Measurements from ENCODE around the gene EYS. TPM values are rescaled to one million over a fixed set of nuclear protein-coding genes. Genes with fewer than 3 reads are reported as not detected.
A peak's percentile ranks its signal among the peaks of the same experiment; 100 is the strongest.

EYS gene
- total and polyA plus RNA-seq, 2 of the 13 experiments (the other 11 are each of a cell fraction or from before 2014, with no cell fraction given): 0.04 to 0.07 TPM

- TF ChIP-seq PHF8 (CRISPR knock-in tag; IDR thresholded peaks at IDR 0.05): no peak
- no peak for TF ChIP-seq ZBTB38 (CRISPR knock-in tag; IDR thresholded peaks at IDR 0.05)
- TF ChIP-seq HMGXB4 (CRISPR knock-in tag; IDR thresholded peaks at IDR 0.05; ENCODE audit: borderline replicate concordance in 1 of 2, low read depth in 1 of 2): no peak
- no peak for TF ChIP-seq KLF12 (CRISPR knock-in tag; IDR thresholded peaks at IDR 0.05; ENCODE audit: borderline replicate concordance)
- no peak for TF ChIP-seq RBAK (CRISPR knock-in tag; IDR thresholded peaks at IDR 0.05)
- TF ChIP-seq, protein P1, sequence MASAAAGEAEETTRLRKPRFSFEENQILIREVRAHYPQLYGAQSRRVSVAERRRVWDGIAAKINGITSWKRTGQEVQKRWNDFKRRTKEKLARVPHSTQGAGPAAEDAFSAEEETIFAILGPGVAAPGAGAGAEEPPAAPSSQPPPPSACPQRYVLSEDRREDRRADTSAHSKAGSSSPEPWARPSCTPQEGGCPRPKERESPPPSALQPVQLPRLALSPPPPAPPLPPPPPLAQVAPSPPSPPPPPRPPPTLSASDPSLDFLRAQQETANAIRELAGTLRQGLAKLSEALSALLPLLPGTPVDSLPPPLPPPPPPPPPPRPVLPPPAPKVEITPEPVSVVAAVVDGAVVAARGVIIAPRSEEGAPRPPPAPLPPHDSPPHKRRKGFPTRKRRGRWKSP (CRISPR knock-in tag; IDR thresholded peaks at IDR 0.05): no peak
- TF ChIP-seq, protein P2, sequence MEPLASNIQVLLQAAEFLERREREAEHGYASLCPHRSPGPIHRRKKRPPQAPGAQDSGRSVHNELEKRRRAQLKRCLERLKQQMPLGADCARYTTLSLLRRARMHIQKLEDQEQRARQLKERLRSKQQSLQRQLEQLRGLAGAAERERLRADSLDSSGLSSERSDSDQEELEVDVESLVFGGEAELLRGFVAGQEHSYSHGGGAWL (CRISPR knock-in tag; IDR thresholded peaks at IDR 0.05): no peak
- TF ChIP-seq, protein P3, sequence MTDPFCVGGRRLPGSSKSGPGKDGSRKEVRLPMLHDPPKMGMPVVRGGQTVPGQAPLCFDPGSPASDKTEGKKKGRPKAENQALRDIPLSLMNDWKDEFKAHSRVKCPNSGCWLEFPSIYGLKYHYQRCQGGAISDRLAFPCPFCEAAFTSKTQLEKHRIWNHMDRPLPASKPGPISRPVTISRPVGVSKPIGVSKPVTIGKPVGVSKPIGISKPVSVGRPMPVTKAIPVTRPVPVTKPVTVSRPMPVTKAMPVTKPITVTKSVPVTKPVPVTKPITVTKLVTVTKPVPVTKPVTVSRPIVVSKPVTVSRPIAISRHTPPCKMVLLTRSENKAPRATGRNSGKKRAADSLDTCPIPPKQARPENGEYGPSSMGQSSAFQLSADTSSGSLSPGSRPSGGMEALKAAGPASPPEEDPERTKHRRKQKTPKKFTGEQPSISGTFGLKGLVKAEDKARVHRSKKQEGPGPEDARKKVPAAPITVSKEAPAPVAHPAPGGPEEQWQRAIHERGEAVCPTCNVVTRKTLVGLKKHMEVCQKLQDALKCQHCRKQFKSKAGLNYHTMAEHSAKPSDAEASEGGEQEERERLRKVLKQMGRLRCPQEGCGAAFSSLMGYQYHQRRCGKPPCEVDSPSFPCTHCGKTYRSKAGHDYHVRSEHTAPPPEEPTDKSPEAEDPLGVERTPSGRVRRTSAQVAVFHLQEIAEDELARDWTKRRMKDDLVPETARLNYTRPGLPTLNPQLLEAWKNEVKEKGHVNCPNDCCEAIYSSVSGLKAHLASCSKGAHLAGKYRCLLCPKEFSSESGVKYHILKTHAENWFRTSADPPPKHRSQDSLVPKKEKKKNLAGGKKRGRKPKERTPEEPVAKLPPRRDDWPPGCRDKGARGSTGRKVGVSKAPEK (CRISPR knock-in tag; IDR thresholded peaks at IDR 0.05; ENCODE audit: borderline replicate concordance): no peak
- TF ChIP-seq, protein P4, sequence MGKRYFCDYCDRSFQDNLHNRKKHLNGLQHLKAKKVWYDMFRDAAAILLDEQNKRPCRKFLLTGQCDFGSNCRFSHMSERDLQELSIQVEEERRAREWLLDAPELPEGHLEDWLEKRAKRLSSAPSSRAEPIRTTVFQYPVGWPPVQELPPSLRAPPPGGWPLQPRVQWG (CRISPR knock-in tag; IDR thresholded peaks at IDR 0.05; ENCODE audit: borderline replicate concordance, low read depth): no peak
- no peak for TF ChIP-seq HIVEP1 (CRISPR knock-in tag; IDR thresholded peaks at IDR 0.05)
- TF ChIP-seq ZFP36 (IDR thresholded peaks at IDR 0.05; ENCODE audit: borderline replicate concordance, low read depth, low read length, partially characterized antibody): no peak
- TF ChIP-seq PRDM10 (CRISPR knock-in tag; IDR thresholded peaks at IDR 0.05; ENCODE audit: low read depth): peak; percentile 36; the same call in 1 of the 2 replicates
- TF ChIP-seq HNRNPL (IDR thresholded peaks at IDR 0.05; ENCODE audit: low read depth, low read length): no peak
- no peak for TF ChIP-seq ZBTB8A (CRISPR knock-in tag; IDR thresholded peaks at IDR 0.05; ENCODE audit: borderline replicate concordance, low read depth)
- TF ChIP-seq ZNF17 (CRISPR knock-in tag; IDR thresholded peaks at IDR 0.05): no peak
- TF ChIP-seq ZFP36L2 (CRISPR knock-in tag; IDR thresholded peaks at IDR 0.05): no peak
- no peak for TF ChIP-seq ZNF678 (CRISPR knock-in tag; IDR thresholded peaks at IDR 0.05)
- TF ChIP-seq ZNF737 (CRISPR knock-in tag; IDR thresholded peaks at IDR 0.05; ENCODE audit: borderline replicate concordance): no peak
- TF ChIP-seq FOXC1 (CRISPR knock-in tag; IDR thresholded peaks at IDR 0.05; ENCODE audit: borderline replicate concordance): no peak
Measured at GRCh38 chr6:63739094-63739687, 1967.8 kb downstream of the EYS start (continued).

Measured in HepG2 (cell line).